Prostate gland (tissue), 2 donors: ENCODE measurements around the gene GNPTAB.
A peak's percentile ranks its signal among the peaks of the same experiment; 100 is the strongest.

Source experiments
- POLR2A ChIP-seq: fragments of 450-650 bp; IDR thresholded peaks from one replicate; pipeline ENCODE4 v1.6.1; 2016; ENCODE audit warnings: antibody characterized with exemption, mild to moderate bottlenecking
- POLR2AphosphoS5 ChIP-seq: sonication (generic); formaldehyde crosslinking; IDR thresholded peaks from one replicate; pipeline ENCODE4 v1.6.1; 2017; ENCODE audit warnings: antibody characterized with exemption
- TF ChIP-seq, protein P1 (sequence below), 4 experiments: fragments of 200-600 bp in 2 of 4; fragments of 450-650 bp in 2 of 4; sonication (generic) in 2 of 4; IDR thresholded peaks; 1 replicate in 3 of 4; 2 replicates in 1 of 4; pipeline ENCODE4 v1.5.1; 2016 to 2019; ENCODE audit warnings: antibody characterized with exemption in 4 of 4, mild to moderate bottlenecking in 2 of 4, moderate library complexity in 2 of 4

DNA sequence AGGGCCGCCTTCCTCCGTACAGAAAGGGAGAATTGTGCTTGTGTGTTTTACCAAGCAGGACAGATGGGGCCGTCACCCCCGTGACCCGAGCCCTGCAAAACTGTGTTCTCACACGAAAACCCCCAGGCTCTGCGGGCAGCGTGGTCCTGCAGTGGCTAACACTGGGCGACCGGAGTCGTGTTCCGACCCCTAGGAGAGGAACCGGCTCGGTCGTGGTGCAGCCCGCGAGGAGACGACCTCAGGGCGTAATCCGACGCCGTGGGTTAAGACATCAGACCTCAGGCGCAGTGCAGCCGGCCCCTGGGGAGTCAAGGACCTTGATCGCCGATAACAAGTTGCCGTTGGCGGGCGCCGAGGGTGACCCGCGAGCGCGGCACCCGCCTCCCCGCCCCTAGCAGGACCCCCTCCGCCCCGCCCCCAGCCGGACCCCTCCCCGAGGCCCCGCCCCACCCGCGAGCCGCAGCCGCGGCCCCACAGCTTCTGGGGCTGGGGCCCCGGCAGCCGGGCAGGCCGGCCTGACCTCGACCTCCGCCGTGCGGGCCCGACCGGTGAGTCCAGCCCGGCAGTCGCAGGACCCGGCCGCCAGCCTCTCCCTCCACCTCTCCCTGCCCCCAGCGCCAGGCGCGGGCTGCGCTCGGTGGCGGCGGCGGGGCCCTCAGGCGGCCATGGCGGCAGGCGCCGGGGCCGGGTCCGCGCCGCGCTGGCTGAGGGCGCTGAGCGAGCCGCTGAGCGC is 133.4 kb downstream of the GNPTAB start, which contains the start of gene CHPT1:
- TF ChIP-seq POLR2AphosphoS5, result no peak
- TF ChIP-seq, protein P1, sequence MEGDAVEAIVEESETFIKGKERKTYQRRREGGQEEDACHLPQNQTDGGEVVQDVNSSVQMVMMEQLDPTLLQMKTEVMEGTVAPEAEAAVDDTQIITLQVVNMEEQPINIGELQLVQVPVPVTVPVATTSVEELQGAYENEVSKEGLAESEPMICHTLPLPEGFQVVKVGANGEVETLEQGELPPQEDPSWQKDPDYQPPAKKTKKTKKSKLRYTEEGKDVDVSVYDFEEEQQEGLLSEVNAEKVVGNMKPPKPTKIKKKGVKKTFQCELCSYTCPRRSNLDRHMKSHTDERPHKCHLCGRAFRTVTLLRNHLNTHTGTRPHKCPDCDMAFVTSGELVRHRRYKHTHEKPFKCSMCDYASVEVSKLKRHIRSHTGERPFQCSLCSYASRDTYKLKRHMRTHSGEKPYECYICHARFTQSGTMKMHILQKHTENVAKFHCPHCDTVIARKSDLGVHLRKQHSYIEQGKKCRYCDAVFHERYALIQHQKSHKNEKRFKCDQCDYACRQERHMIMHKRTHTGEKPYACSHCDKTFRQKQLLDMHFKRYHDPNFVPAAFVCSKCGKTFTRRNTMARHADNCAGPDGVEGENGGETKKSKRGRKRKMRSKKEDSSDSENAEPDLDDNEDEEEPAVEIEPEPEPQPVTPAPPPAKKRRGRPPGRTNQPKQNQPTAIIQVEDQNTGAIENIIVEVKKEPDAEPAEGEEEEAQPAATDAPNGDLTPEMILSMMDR (IDR thresholded peaks at IDR 0.05), result no peak
- TF ChIP-seq POLR2A, result peak; percentile 42
